HG03521 (cell line): ENCODE measurements around the gene ZNF552.

Source experiments
- ATAC-seq: cut with Tn5 transposase; IDR thresholded peaks from one replicate; pipeline ENCODE4 v1.9.1; 2021; ENCODE audit warnings: mild to moderate bottlenecking, moderate library complexity; ENCODE audit not compliant: unreplicated experiment

ZNF552 gene

DNA sequence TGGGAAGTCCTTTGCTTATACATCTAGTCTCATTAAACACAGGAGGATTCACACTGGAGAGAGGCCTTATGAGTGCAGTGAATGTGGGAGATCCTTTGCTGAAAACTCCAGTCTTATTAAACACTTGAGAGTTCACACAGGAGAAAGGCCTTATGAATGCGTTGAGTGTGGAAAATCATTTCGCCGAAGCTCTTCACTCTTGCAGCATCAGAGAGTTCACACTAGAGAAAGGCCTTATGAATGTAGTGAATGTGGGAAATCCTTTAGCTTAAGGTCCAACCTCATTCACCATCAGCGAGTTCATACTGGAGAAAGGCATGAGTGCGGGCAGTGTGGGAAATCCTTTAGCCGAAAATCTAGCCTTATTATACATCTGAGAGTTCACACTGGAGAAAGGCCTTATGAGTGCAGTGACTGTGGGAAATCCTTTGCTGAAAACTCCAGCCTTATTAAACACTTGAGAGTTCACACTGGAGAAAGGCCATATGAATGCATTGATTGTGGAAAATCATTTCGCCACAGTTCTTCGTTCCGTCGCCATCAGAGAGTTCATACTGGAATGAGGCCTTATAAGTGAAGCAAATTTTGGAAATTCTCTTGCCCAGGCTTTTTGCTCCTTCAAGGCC lies 35.4 kb downstream of the ZNF552 start:
- ATAC-seq: no peak

DNA sequence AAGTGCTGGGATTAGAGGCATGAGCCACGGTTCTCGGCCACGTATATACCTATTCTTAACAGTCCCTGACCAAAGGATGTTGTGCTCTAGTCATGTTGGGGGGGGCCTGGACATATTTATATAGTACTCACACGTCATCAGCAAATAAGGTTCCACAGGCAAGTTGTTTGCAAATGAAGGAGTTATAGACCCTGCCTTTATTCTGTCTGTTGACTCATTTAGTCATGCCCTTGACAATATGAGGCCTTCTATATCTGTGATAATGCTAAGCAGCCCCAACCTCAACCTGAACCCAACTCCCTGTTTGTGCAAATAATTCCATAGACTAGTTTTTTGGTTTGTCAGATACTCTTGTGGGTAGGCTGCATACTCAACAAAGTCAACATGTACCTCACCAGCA lies 36.4 kb downstream of the ZNF552 start:
- ATAC-seq: no peak

DNA sequence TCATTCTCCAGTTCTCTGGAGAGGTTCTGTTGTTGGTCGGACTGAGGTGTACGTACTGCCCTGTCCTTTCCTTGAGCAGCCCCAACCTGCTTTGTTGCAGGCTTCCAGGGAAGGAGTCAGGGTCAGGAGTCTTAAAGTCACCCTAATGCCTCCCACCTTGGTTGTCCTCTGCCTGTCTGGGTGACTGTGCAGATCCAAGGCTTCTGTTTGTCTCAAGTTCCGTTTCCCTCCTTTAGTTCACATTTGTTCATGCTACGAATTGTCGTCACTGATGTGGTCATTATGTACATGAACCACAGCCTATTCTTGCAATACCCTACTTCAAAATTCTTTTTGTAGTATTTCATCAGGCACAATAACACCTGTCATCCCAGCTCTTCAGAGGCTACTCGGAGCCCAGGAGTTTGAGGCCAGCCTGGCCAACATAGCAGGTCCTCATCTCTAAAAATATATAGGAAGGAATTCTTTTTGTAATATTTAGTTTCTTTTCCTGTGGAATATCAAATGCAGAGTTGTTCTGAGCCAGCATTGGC lies 37.9 kb downstream of the ZNF552 start:
- ATAC-seq: no peak

DNA sequence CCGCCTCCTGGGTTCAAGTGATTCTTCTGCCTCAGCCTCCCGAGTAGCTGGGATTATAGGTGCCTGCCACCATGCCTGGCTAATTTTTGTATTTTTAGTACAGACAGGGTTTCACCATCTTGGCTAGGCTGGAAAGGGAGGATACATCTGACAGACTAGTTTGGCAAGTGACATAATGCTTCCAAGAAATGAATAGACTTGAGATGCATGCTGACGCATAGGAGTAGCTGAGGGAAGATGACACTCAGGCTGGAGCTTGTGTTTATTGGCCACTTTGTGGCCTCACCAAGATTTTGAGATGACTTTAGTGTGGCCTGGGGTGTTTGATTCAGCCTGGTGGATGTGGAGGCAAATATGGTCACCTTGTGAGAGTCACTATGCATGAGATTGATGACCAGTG lies 41.2 kb downstream of the ZNF552 start:
- ATAC-seq: no peak

DNA sequence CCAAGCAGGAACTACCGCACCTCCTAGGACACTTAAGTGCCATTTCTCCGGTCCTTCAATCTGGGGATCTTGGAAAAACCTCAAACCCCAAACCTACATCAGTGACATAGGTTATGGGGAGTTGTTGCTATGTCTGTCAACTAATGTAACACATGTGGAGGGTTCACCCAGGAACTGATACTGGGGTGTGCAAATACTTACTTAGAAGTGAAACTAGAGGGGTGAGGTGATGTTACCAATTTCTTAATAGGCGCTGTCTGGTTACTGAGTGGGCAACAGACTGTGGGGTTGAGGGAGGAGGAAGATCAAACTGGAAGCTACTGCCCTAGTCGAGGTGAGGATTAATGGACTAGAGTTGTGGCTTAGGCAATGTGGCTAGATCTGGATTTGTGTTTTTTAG lies 43.3 kb downstream of the ZNF552 start:
- ATAC-seq: no peak

DNA sequence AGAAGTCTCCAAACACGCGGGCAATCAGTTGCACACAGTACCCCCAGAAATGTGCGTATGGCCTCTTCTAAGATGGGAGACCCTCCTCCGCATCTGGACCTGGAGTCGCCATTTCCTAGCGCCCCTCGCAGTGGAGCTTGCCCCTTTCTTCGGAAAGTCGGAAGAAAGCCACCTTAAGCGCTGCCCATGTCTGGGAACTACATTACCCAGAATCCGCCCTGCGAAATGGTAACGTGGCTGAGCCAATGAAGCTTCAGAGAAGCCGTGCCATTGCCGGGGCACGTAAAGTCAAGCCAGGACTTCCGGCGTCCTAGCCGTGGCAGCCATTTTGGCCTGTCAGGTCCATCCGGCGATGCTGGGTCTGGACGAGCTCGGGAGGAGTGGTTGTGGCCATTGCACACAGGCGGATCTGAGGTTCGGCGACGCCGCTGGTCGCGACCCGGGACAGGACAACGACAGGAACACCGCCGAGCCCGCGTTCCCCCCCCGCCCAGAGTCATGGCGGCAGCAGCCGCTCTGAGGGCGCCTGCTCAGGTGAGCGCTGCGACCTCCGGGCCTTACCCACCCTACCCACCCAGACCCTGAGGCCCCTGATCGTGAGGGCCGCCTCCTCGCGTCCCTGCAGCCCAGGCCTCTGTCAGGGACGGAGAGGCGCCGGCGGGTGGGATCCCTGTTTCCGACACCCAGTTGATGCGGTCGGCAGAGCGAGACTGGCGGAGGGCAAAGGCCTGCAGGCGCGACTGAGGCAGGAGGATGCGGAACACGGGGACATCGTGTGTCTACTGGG lies 45.2 kb downstream of the ZNF552 start, which contains the start of gene ZNF586:
Gene ZNF586, plus strand, starts transcription at position 332 of the 787 bp plus-strand sequence. Its CDS starts 167 bp downstream, at position 499.
- ATAC-seq: peak; percentile 95

DNA sequence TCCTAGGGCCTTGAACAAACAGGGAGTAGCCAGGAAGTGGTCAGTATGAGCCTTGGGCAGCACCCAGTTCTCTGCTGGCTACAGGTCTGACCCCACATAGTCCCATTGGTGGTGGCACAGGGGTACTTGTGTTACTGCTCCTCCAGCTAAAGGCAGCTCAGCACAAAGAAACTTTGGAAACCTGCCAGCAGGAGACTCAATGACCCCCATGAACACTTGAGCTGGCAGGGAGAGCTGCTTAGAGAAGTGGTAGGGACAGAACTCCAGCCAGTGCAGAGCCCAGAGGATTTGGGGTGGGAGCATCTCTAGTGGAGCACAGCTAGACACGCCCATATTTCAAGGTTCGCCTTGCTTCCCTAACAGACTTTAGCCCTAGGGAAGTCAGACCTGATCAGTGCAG lies 55.6 kb downstream of the ZNF552 start:
- ATAC-seq: no peak

DNA sequence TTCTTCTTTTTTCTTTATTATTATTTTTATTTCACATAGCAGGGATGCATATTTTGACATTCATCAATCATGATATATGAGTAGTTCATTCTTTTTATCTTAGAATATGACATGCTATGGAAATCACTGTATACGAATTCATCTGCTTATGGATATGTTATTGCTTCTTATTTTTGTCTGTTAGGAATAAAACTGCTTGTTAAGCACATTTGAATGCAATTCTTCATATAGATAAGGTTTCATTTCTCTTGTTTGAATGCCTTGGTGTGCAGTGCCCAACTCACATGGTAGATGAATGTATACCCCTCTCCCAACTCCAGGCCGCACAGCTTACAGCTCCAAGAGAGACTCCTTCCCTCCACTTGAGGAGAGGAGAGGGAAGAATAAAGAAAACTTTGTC lies 56.8 kb downstream of the ZNF552 start:
- no peak for ATAC-seq
